Endothelial cell of umbilical vein (primary cell): ENCODE results near the gene IL17RD.

ENCODE experiments used
- EZH2 ChIP-seq: IDR thresholded peaks from 2 replicates; pipeline ENCODE4 v1.6.1; 2012; ENCODE audit warnings: borderline replicate concordance, low read depth, mild to moderate bottlenecking, moderate library complexity, low read length, inconsistent platforms; ENCODE audit not compliant: severe bottlenecking
- FOS ChIP-seq: IDR thresholded peaks from 2 replicates; pipeline ENCODE4 v1.6.1; 2011; ENCODE audit warnings: mild to moderate bottlenecking, low read length, moderate library complexity, borderline replicate concordance; ENCODE audit not compliant: insufficient read depth
- GATA2 ChIP-seq: IDR thresholded peaks from 2 replicates; pipeline ENCODE4 v1.7.0; 2011; ENCODE audit warnings: low read depth, mild to moderate bottlenecking, moderate library complexity, mixed read lengths, low read length; ENCODE audit not compliant: insufficient read length, insufficient read depth
- JUN ChIP-seq: IDR thresholded peaks from 2 replicates; pipeline ENCODE4 v1.6.1; 2011; ENCODE audit warnings: borderline replicate concordance, low read depth; ENCODE audit not compliant: insufficient read length, insufficient read depth
- MYC ChIP-seq: IDR thresholded peaks from one replicate; pipeline ENCODE4 v1.6.1; 2011; ENCODE audit warnings: mild to moderate bottlenecking, low read depth, low read length
- POLR2A ChIP-seq: IDR thresholded peaks from 2 replicates; pipeline ENCODE4 v1.6.1; 2012; ENCODE audit warnings: low read depth, mild to moderate bottlenecking, control low read depth, low read length
- POLR2AphosphoS5 ChIP-seq: IDR thresholded peaks from 2 replicates; pipeline ENCODE4 v1.6.1; 2012; ENCODE audit warnings: low read depth, mild to moderate bottlenecking, control low read depth, low read length, moderate library complexity; ENCODE audit not compliant: insufficient read depth
- TF ChIP-seq, protein P1 (sequence below), 2 donors: IDR thresholded peaks; 1 replicate in 1 of 2; 2 replicates in 1 of 2; pipeline ENCODE4 v1.5.1; 2011; ENCODE audit warnings: low read length in 2 of 2, mild to moderate bottlenecking in 2 of 2, moderate library complexity in 2 of 2, control low read depth in 1 of 2, inconsistent platforms in 1 of 2, low read depth in 1 of 2; ENCODE audit not compliant: insufficient read depth in 1 of 2; ENCODE audit errors: extremely low read depth in 1 of 2
- TF ChIP-seq, protein P2 (sequence below): IDR thresholded peaks from 2 replicates; pipeline ENCODE4 v1.6.1; 2011; ENCODE audit not compliant: insufficient read depth, insufficient read length

DNA sequence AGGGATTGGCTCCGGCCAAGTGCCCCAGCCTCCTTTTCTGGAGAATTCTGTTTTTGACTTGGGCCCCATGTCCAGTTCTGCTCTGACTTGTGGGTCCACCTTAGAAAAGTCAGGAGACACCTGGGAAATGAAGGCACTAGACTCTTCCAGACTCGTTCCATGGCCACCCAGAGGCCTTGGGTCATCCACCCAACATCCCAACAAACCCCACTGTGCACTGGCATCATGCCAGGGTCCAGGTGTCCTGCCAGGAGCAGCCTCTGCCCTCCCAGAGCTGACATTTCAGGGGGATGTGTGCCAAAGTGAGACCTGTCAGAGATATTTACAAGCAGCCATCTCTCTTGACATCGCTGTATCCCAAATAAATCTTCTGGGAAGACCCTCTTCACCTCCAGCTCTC, 91.5 kb downstream of the IL17RD start:
- TF ChIP-seq, protein P1, sequence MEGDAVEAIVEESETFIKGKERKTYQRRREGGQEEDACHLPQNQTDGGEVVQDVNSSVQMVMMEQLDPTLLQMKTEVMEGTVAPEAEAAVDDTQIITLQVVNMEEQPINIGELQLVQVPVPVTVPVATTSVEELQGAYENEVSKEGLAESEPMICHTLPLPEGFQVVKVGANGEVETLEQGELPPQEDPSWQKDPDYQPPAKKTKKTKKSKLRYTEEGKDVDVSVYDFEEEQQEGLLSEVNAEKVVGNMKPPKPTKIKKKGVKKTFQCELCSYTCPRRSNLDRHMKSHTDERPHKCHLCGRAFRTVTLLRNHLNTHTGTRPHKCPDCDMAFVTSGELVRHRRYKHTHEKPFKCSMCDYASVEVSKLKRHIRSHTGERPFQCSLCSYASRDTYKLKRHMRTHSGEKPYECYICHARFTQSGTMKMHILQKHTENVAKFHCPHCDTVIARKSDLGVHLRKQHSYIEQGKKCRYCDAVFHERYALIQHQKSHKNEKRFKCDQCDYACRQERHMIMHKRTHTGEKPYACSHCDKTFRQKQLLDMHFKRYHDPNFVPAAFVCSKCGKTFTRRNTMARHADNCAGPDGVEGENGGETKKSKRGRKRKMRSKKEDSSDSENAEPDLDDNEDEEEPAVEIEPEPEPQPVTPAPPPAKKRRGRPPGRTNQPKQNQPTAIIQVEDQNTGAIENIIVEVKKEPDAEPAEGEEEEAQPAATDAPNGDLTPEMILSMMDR (IDR thresholded peaks at IDR 0.05; ENCODE audit: extremely low read depth in 1 of 2, insufficient read depth in 1 of 2, low read depth in 1 of 2, low read length in 2 of 2), result no peak
- TF ChIP-seq POLR2AphosphoS5, result no peak
- TF ChIP-seq POLR2A, result no peak
- TF ChIP-seq, protein P2, sequence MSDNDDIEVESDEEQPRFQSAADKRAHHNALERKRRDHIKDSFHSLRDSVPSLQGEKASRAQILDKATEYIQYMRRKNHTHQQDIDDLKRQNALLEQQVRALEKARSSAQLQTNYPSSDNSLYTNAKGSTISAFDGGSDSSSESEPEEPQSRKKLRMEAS, result no peak
- TF ChIP-seq FOS, result no peak
- TF ChIP-seq JUN, result no peak
- no peak for TF ChIP-seq EZH2
- no peak for TF ChIP-seq MYC
- TF ChIP-seq GATA2, result no peak
